GM18951 (cell line): ENCODE results near the gene NUBP1.

Source experiments
- POLR2A ChIP-seq: IDR thresholded peaks from 4 replicates; pipeline ENCODE4 v1.6.1; 2011; ENCODE audit warnings: mild to moderate bottlenecking; ENCODE audit not compliant: insufficient read length, insufficient read depth; ENCODE audit errors: extremely low read depth
- in situ Hi-C: fragments of 300-500 bp; cut with MboI; formaldehyde crosslinking; loops from one replicate; pipeline ENCODE4 v1.12.0; 2022; ENCODE audit warnings: low sequenced_read_pairs, mixed read lengths, inconsistent platforms; ENCODE audit not compliant: unreplicated experiment

Gene NUBP1

GRCh38 chr16:10740000-10740844, 3.4 kb upstream of the NUBP1 start:
- TF ChIP-seq POLR2A: no peak
- in situ Hi-C loops: loop anchor here (10.0 to 25.0 kb wide), 2 partner anchors 165 to 478 kb away; no protein-coding TSS in a partner anchor

GRCh38 chr16:10740845-10741208, 2.8 kb upstream of the NUBP1 start:
- in situ Hi-C loops: loop anchor here (10.0 to 25.0 kb wide), 2 partner anchors 164 to 479 kb away; no protein-coding TSS in a partner anchor
- no peak for TF ChIP-seq POLR2A

GRCh38 chr16:10741249-10741648, 2.4 kb upstream of the NUBP1 start:
- in situ Hi-C loops: loop anchor here (10.0 to 25.0 kb wide), 2 partner anchors 164 to 479 kb away; no protein-coding TSS in a partner anchor

GRCh38 chr16:10741844-10742243, 1.8 kb upstream of the NUBP1 start:
- in situ Hi-C loops: loop anchor here (10.0 to 25.0 kb wide), 2 partner anchors 163 to 480 kb away; no protein-coding TSS in a partner anchor

GRCh38 chr16:10743227-10743609, 424 bp upstream of the NUBP1 start:
- no peak for TF ChIP-seq POLR2A
- in situ Hi-C loops: loop anchor here (10.0 to 25.0 kb wide), 2 partner anchors 162 to 481 kb away; no protein-coding TSS in a partner anchor

More at GRCh38 chr16:10741844-10742243, 1.8 kb upstream of the NUBP1 start:
- no peak for TF ChIP-seq POLR2A

GRCh38 chr16:10744370-10745030, 858 bp downstream of the NUBP1 start:
- in situ Hi-C loops: loop anchor here (10.0 to 25.0 kb wide), 2 partner anchors 160 to 482 kb away; no protein-coding TSS in a partner anchor
- TF ChIP-seq POLR2A: no peak

- in situ Hi-C loops: loop anchor here (10.0 to 25.0 kb wide), 2 partner anchors 159 to 484 kb away; no protein-coding TSS in a partner anchor
- TF ChIP-seq POLR2A: no peak
Measured at GRCh38 chr16:10745841-10746240, 2.2 kb downstream of the NUBP1 start.

- TF ChIP-seq POLR2A: no peak
- in situ Hi-C loops: no loop called here
Measured at GRCh38 chr16:10750793-10751192, 7.2 kb downstream of the NUBP1 start.

GRCh38 chr16:10751291-10751697, 7.7 kb downstream of the NUBP1 start:
- in situ Hi-C loops: no loop called here
- no peak for TF ChIP-seq POLR2A

GRCh38 chr16:10752843-10753523, 9.3 kb downstream of the NUBP1 start:
- in situ Hi-C loops: no loop called here
- TF ChIP-seq POLR2A: no peak

- in situ Hi-C loops: no loop called here
- no peak for TF ChIP-seq POLR2A
Measured at GRCh38 chr16:10753670-10754069, 10.0 kb downstream of the NUBP1 start.

- in situ Hi-C loops: no loop called here
- no peak for TF ChIP-seq POLR2A
Measured at GRCh38 chr16:10754941-10755340, 11.3 kb downstream of the NUBP1 start.

- TF ChIP-seq POLR2A: no peak
- in situ Hi-C loops: no loop called here
Measured at GRCh38 chr16:10756574-10756973, 12.9 kb downstream of the NUBP1 start.
